Measurements from ENCODE around the gene SERHL2.
"Not testable (repeated sequence)": the region's sequence is repeated elsewhere in the genome, so short reads cannot be mapped to it uniquely, and the experiment has no call there.

SERHL2 gene

GRCh38 chr22:42528591-42529307 is 25.0 kb upstream of the SERHL2 start:
- DNase-seq (no peak), ATAC-seq (no peak)
- no peaks in the 10 kb centered on the region for H3K27me3 Mint-ChIP-seq
- no peaks in the 10 kb centered on the region for H3K9me3 Mint-ChIP-seq
- H3K4me1 Mint-ChIP-seq, result peaks cover 32% of the 10 kb centered on the region
- no peak overlapping the region for H3K4me3 Mint-ChIP-seq
- peak overlapping the region; percentile 47 to 66 for H3K27ac Mint-ChIP-seq

DNA sequence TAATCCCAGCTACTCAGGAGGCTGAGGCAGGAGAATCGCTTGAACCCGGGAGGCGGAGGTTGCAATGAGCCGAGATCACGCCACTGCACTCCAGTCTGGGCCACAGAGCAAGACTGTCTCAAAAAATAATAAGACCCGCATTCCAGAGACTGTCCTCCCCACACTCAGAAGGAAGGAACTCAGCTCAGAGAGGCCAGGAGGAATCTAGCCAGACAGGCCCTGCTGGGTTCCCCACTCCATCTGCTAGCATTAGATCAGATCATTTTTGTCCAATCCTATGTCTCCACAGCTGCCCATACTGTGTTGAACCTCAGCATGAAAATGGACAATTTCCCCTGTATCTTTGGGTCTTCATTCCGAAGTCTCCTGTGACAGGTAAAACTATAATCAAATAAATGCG is 24.3 kb upstream of the SERHL2 start:
- H3K4me3 Mint-ChIP-seq, H3K9me3 Mint-ChIP-seq, H3K27me3 Mint-ChIP-seq, ATAC-seq, DNase-seq: not testable (repeated sequence)
- Mint-ChIP-seq H3K4me1 (peaks cover 38% of the 10 kb centered on the region), H3K27ac (peak overlapping the region in 1 of 2 donors; percentile 66)

- not testable (repeated sequence) for ATAC-seq, H3K4me3 Mint-ChIP-seq, H3K27me3 Mint-ChIP-seq, DNase-seq, H3K9me3 Mint-ChIP-seq, H3K27ac Mint-ChIP-seq
- peaks cover 32% of the 10 kb centered on the region for H3K4me1 Mint-ChIP-seq
These were observed 22.2 kb upstream of the SERHL2 start for GRCh38 chr22:42531401-42532084.

GRCh38 chr22:42533638-42533977 is 20.1 kb upstream of the SERHL2 start:
- DNase-seq, result no peak
- Mint-ChIP-seq H3K9me3 (no peaks in the 10 kb centered on the region), H3K27me3 (no peaks in the 10 kb centered on the region), H3K4me1 (peaks cover 45% of the 10 kb centered on the region), H3K4me3 (peak overlapping the region; percentile 54 to 76), H3K27ac (peak overlapping the region in 1 of 2 donors; percentile 88)
- ATAC-seq, result peak; percentile 19

- H3K27ac Mint-ChIP-seq, DNase-seq, H3K27me3 Mint-ChIP-seq, H3K4me3 Mint-ChIP-seq, H3K9me3 Mint-ChIP-seq, ATAC-seq: not testable (repeated sequence)
- H3K4me1 Mint-ChIP-seq, result peaks cover 30% of the 10 kb centered on the region
These were observed 18.5 kb upstream of the SERHL2 start for GRCh38 chr22:42535082-42535731.

DNA sequence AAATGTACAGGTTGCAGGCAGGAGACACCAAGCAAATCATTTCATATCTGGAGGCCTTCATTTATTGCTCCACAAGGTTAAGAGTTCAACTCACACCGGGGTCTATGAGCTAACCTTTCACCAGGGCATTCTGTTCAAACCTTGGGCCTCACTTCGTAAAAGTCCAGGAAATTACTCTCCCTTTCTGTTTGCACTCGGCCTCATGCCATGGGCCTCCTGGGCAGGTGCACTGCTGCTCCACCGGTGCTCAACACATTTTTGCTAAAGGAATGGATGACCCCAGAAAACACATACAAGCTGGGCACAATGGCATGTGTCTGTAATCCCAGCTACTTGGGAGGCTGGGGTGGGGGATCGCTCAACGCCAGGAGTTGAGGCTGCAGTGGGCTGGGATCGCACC is 17.6 kb upstream of the SERHL2 start:
- Mint-ChIP-seq H3K27me3 (no peaks in the 10 kb centered on the region), H3K4me3 (no peak overlapping the region), H3K4me1 (peaks cover 30% of the 10 kb centered on the region), H3K27ac (no peak overlapping the region), H3K9me3 (no peaks in the 10 kb centered on the region)
- no peak for ATAC-seq
- DNase-seq, result no peak

DNA sequence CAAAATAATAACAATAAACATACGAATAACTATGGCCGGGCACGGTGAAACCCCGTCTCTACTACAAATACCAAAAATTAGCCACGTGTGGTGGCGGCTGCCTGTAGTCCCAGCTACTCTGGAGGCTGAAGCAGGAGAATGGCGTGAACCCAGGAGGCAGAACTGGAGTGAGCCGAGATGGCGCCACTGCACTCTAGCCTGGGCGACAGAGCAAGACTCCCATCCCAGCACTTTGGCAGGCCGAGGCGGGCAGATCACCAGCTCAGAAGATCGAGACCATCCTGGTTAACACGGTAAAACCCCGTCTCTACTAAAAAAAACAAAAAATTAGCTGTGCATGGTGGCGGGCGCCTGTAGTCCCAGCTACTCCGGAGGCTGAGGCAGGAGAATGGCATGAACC is 17.1 kb upstream of the SERHL2 start:
- DNase-seq, ATAC-seq, H3K4me3 Mint-ChIP-seq, H3K9me3 Mint-ChIP-seq, H3K27ac Mint-ChIP-seq, H3K27me3 Mint-ChIP-seq: not testable (repeated sequence)
- peaks cover 30% of the 10 kb centered on the region for H3K4me1 Mint-ChIP-seq

- H3K9me3 Mint-ChIP-seq, result not testable (repeated sequence)
These were observed 16.4 kb upstream of the SERHL2 start for GRCh38 chr22:42537199-42537831.

GRCh38 chr22:42539236-42539771 is 14.5 kb upstream of the SERHL2 start:
- H3K27ac Mint-ChIP-seq, H3K4me3 Mint-ChIP-seq, DNase-seq, H3K9me3 Mint-ChIP-seq, H3K27me3 Mint-ChIP-seq: not testable (repeated sequence)
- H3K4me1 Mint-ChIP-seq, result peaks cover 14% of the 10 kb centered on the region
- ATAC-seq, result peak; percentile 69

More at GRCh38 chr22:42537199-42537831, 16.4 kb upstream of the SERHL2 start:
- not testable (repeated sequence) for H3K27me3 Mint-ChIP-seq, DNase-seq, H3K4me3 Mint-ChIP-seq
- peak overlapping the region; percentile 46 to 67 for H3K27ac Mint-ChIP-seq
- H3K4me1 Mint-ChIP-seq, result peaks cover 30% of the 10 kb centered on the region
- peak; percentile 82 for ATAC-seq

DNA sequence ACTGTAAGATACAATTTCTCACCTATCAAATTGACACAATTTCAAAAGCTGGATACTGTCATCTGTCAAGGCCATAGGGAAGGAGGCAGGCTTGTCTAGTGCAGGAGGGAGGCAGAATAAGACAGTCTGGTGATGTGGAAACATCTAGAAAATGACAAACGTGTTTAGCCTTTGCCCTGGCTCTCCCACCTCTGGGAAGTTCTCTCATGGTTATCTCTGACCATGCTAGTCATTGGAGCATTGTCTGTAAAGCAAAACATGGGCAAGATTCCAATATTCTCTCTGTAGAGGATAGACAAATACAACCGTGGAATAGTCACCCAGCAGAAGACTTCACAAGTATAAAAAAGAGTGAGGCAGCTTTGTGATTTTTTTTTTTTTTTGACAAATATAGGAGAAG is 9.1 kb upstream of the SERHL2 start:
- no peaks in the 10 kb centered on the region for H3K4me1 Mint-ChIP-seq
- H3K27me3 Mint-ChIP-seq, result no peaks in the 10 kb centered on the region
- no peak overlapping the region for H3K4me3 Mint-ChIP-seq
- H3K9me3 Mint-ChIP-seq, result no peaks in the 10 kb centered on the region
- H3K27ac Mint-ChIP-seq, result no peak overlapping the region
- DNase-seq (no peak), ATAC-seq (no peak)

DNA sequence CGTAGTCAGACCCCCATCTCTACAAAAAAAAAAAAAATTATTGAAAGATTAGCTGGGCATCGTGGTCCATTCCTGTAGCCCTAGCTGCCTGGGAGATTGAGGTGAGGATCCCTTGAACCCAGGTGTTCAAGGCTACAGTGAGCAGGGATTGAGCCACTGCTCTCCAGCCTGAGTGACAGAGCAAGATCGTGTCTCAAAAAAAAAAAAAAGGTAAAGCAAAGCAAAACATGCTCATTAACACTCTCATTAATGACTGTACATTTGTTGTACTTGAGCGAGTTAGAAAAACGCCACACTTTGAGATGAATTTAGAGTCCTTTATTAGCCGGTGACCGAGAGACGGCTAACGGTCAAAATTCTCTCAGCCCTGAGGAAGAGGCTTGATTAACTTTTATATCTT is 6.2 kb upstream of the SERHL2 start:
- H3K27me3 Mint-ChIP-seq, result peaks cover 7% of the 10 kb centered on the region
- no peak for ATAC-seq
- no peak overlapping the region for H3K4me3 Mint-ChIP-seq
- peaks cover 16% of the 10 kb centered on the region for H3K4me1 Mint-ChIP-seq
- no peaks in the 10 kb centered on the region for H3K9me3 Mint-ChIP-seq
- DNase-seq, result no peak
- H3K27ac Mint-ChIP-seq, result no peak overlapping the region

DNA sequence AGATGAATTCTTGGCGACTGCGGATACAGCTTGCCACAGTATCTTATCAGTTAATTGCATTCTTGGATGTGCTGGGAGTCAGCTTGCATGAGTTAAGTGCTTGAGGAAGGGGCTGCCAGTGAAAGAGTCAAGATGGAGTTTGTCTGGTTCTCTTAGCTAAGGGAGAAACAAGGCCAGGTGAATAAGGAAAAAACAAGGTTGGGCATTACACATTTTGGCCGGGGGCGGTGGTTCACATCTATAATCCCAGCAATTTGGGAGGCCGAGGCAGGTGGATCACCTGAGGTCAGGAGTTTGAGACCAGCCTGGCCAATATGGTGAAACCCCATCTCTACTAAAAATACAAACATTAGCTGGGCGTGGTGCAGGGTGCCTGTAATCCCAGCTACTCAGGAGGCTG is 5.6 kb upstream of the SERHL2 start:
- not testable (repeated sequence) for H3K9me3 Mint-ChIP-seq, ATAC-seq, H3K4me3 Mint-ChIP-seq, DNase-seq, H3K27me3 Mint-ChIP-seq, H3K27ac Mint-ChIP-seq
- H3K4me1 Mint-ChIP-seq, result peaks cover 16% of the 10 kb centered on the region

- no peak for ATAC-seq
- Mint-ChIP-seq H3K27me3 (peaks cover 7% of the 10 kb centered on the region), H3K27ac (no peak overlapping the region), H3K4me3 (no peak overlapping the region), H3K9me3 (no peaks in the 10 kb centered on the region), H3K4me1 (peaks cover 18% of the 10 kb centered on the region)
- DNase-seq, result no peak
These were observed 5.0 kb upstream of the SERHL2 start for GRCh38 chr22:42548597-42549330.

- no peak for DNase-seq
- Mint-ChIP-seq H3K4me1 (peaks cover 24% of the 10 kb centered on the region), H3K27ac (peak overlapping the region in 1 of 2 donors; percentile 30), H3K9me3 (no peaks in the 10 kb centered on the region), H3K27me3 (peaks cover 7% of the 10 kb centered on the region), H3K4me3 (no peak overlapping the region)
- ATAC-seq, result no peak
These were observed 4.3 kb upstream of the SERHL2 start for GRCh38 chr22:42549331-42550060.
